GM12878 (cell line): ENCODE results near the gene TDRD10.

Experiments used
- CEBPB ChIP-seq, 2 experiments: fragments of 150-350 bp in 1 of 2; IDR thresholded peaks; 2 replicates each; pipeline ENCODE4 v1.6.1; 2012 to 2014; ENCODE audit warnings: low read depth in 2 of 2, low read length in 2 of 2, borderline replicate concordance in 1 of 2, inconsistent platforms in 1 of 2
- CTCF ChIP-seq, 3 experiments: IDR thresholded peaks in 2 of 3; conservative IDR thresholded peaks in 1 of 3; 2 replicates each; pipeline ENCODE4 v1.5.1; 2011; ENCODE audit warnings: low read depth in 3 of 3, low read length in 3 of 3, mild to moderate bottlenecking in 3 of 3, control low read depth in 2 of 3, moderate library complexity in 2 of 3, inconsistent platforms in 1 of 3, mixed read lengths in 1 of 3; ENCODE audit not compliant: control insufficient read depth in 2 of 3, insufficient read depth in 1 of 3; ENCODE audit errors: extremely low read depth in 1 of 3
- POLR2A ChIP-seq: IDR thresholded peaks from 2 replicates; pipeline ENCODE4 v1.6.1; 2011; ENCODE audit warnings: low read depth, mild to moderate bottlenecking, low read length
- SRF ChIP-seq, 2 experiments: IDR thresholded peaks; 2 replicates each; pipeline ENCODE4 v1.6.1; 2011; ENCODE audit warnings: low read depth in 2 of 2, low read length in 2 of 2, mild to moderate bottlenecking in 1 of 2, moderate library complexity in 1 of 2

- TF ChIP-seq CTCF (IDR thresholded peaks at IDR 0.05 in 2 of 3, conservative IDR thresholded peaks at IDR 0.05 in 1 of 3; ENCODE audit: control insufficient read depth in 2 of 3, extremely low read depth in 1 of 3, insufficient read depth in 1 of 3, low read depth in 3 of 3, low read length in 3 of 3), result no peak
- no peak for TF ChIP-seq CEBPB (IDR thresholded peaks at IDR 0.05; ENCODE audit: borderline replicate concordance in 1 of 2, low read depth in 2 of 2, low read length in 2 of 2)
- 0 out of 2 replicates have a peak, but pooled peaks have one; percentile 5 for TF ChIP-seq POLR2A
- TF ChIP-seq SRF (IDR thresholded peaks at IDR 0.05; ENCODE audit: low read depth in 2 of 2, low read length in 2 of 2), result no peak
These were observed 76.0 kb downstream of the TDRD10 start for GRCh38 chr1:154578058-154578418.
